SK-N-MC (cell line): Measurements from ENCODE around the gene DLX1.

ENCODE experiments used
- DNase-seq: peaks from one replicate; pipeline ENCODE4 v3.0.0-alpha.2; 2011; ENCODE audit warnings: low read depth, low spot score
- H3K27ac ChIP-seq: fragments of 200-600 bp; sonication (generic); 2 replicates; pipeline ENCODE4 v1.5.1; 2016; ENCODE audit warnings: mixed run types
- H3K36me3 ChIP-seq: fragments of 200-600 bp; sonication (generic); 2 replicates; pipeline ENCODE4 v1.6.1; 2017; ENCODE audit warnings: antibody characterized with exemption, low read length, mixed read lengths; ENCODE audit not compliant: insufficient read depth
- H3K4me3 ChIP-seq: fragments of 200-600 bp; sonication (generic); 2 replicates; pipeline ENCODE4 v1.5.1; 2016
- H3K9ac ChIP-seq: fragments of 200-600 bp; sonication (generic); 2 replicates; pipeline ENCODE4 v1.8.0; 2017; ENCODE audit warnings: mixed run types, mixed read lengths; ENCODE audit not compliant: insufficient read length
- H3K9me3 ChIP-seq: fragments of 200-600 bp; sonication (generic); 2 replicates; pipeline ENCODE4 v1.6.1; 2017; ENCODE audit warnings: low read depth, mild to moderate bottlenecking, antibody characterized with exemption, low read length, moderate library complexity, mixed read lengths
- EZH2 ChIP-seq: fragments of 200-600 bp; sonication (generic); IDR thresholded peaks from one replicate; pipeline ENCODE4 v1.6.1; 2017; ENCODE audit warnings: antibody characterized with exemption
- FOXP2 ChIP-seq: optimal IDR thresholded peaks from 2 replicates; pipeline ENCODE3; 2011; ENCODE audit warnings: mild to moderate bottlenecking, moderate library complexity; ENCODE audit not compliant: insufficient read depth; ENCODE audit errors: extremely low read length, control extremely low read depth
- POLR2AphosphoS5 ChIP-seq: IDR thresholded peaks from 2 replicates; pipeline ENCODE4 v1.6.1; 2012; ENCODE audit warnings: mild to moderate bottlenecking, low read depth, low read length, borderline replicate concordance

The DLX1 gene

GRCh38 chr2:172085460-172086159 is at the start of gene DLX1:
Gene DLX1 (plus strand): TSS chr2:172085507. CDS start chr2:172085678, 171 bp downstream.
- DNase-seq, result no peak
- Histone ChIP-seq H3K4me3 (peak within 1 kb of the TSS; percentile 97), H3K27ac (no peak within 1 kb of the TSS), H3K9me3 (no peaks in the 10 kb centered on the region), H3K36me3 (no peaks in the 10 kb centered on the region), H3K9ac (peak within 1 kb of the TSS; percentile 69)
- TF ChIP-seq FOXP2, result no peak
- no peak for TF ChIP-seq EZH2
- no peak; the same call in 1 of the 2 replicates for TF ChIP-seq POLR2AphosphoS5

GRCh38 chr2:172038121-172038520 is 47.2 kb upstream of the DLX1 start:
- TF ChIP-seq POLR2AphosphoS5, result no peak
- no peak for TF ChIP-seq EZH2
- H3K9ac ChIP-seq, result no peak overlapping the region
- H3K36me3 ChIP-seq, result no peaks in the 10 kb centered on the region
- peak overlapping the region; percentile 62 for H3K4me3 ChIP-seq
- DNase-seq, result no peak
- H3K27ac ChIP-seq, result peak overlapping the region; percentile 70
- no peaks in the 10 kb centered on the region for H3K9me3 ChIP-seq

GRCh38 chr2:172038604-172039003 is 46.7 kb upstream of the DLX1 start:
- peak overlapping the region; percentile 62 for H3K4me3 ChIP-seq
- peak overlapping the region; percentile 73 for H3K27ac ChIP-seq
- peak; percentile 97 for DNase-seq
- H3K9me3 ChIP-seq, result no peaks in the 10 kb centered on the region
- TF ChIP-seq FOXP2 (peak; percentile 26), POLR2AphosphoS5 (peak; percentile 81; the same call in 1 of the 2 replicates), EZH2 (no peak)
- H3K9ac ChIP-seq, result no peak overlapping the region
- no peaks in the 10 kb centered on the region for H3K36me3 ChIP-seq

GRCh38 chr2:172039011-172039704 is 46.1 kb upstream of the DLX1 start:
- TF ChIP-seq FOXP2 (no peak), POLR2AphosphoS5 (no peak; the same call in 1 of the 2 replicates), EZH2 (no peak)
- no peak for DNase-seq
- H3K9me3 ChIP-seq, result no peaks in the 10 kb centered on the region
- peak overlapping the region; percentile 62 for H3K4me3 ChIP-seq
- H3K27ac ChIP-seq, result peak overlapping the region; percentile 73
- H3K36me3 ChIP-seq, result no peaks in the 10 kb centered on the region
- no peak overlapping the region for H3K9ac ChIP-seq

- H3K9me3 ChIP-seq, result no peaks in the 10 kb centered on the region
- DNase-seq, result peak; percentile 97
- peak overlapping the region; percentile 17 for H3K27ac ChIP-seq
- H3K4me3 ChIP-seq, result peak overlapping the region; percentile 29
- no peaks in the 10 kb centered on the region for H3K36me3 ChIP-seq
- H3K9ac ChIP-seq, result no peak overlapping the region
- TF ChIP-seq POLR2AphosphoS5 (peak; percentile 62; the same call in 1 of the 2 replicates), EZH2 (no peak), FOXP2 (peak; percentile 83)
Measured at GRCh38 chr2:172040311-172040710, 45.0 kb upstream of the DLX1 start.

- H3K27ac ChIP-seq, result 0 out of 2 replicates have a peak overlapping the region, but pooled peaks have one; percentile 49
- no peak overlapping the region for H3K4me3 ChIP-seq
- no peak for TF ChIP-seq EZH2
- no peak for TF ChIP-seq POLR2AphosphoS5
- no peak for TF ChIP-seq FOXP2
- H3K9ac ChIP-seq, result no peak overlapping the region
- H3K9me3 ChIP-seq, result no peaks in the 10 kb centered on the region
- DNase-seq, result no peak
- no peaks in the 10 kb centered on the region for H3K36me3 ChIP-seq
Measured at GRCh38 chr2:172046080-172046678, 39.1 kb upstream of the DLX1 start.

- Histone ChIP-seq H3K9ac (no peak overlapping the region), H3K4me3 (no peak overlapping the region), H3K36me3 (no peaks in the 10 kb centered on the region), H3K27ac (no peak overlapping the region), H3K9me3 (no peaks in the 10 kb centered on the region)
- no peak for DNase-seq
- TF ChIP-seq FOXP2 (no peak), EZH2 (no peak), POLR2AphosphoS5 (no peak)
Measured at GRCh38 chr2:172046866-172047565, 38.3 kb upstream of the DLX1 start.

GRCh38 chr2:172047566-172048507 is 37.5 kb upstream of the DLX1 start:
- no peak overlapping the region for H3K9ac ChIP-seq
- no peak for TF ChIP-seq POLR2AphosphoS5
- TF ChIP-seq FOXP2, result no peak
- H3K9me3 ChIP-seq, result no peaks in the 10 kb centered on the region
- H3K4me3 ChIP-seq, result no peak overlapping the region
- H3K36me3 ChIP-seq, result no peaks in the 10 kb centered on the region
- DNase-seq, result no peak
- no peak overlapping the region for H3K27ac ChIP-seq
